Stimulated activated naive CD8-positive, alpha-beta T cell treated with anti-CD3 and anti-CD28 coated beads, Interleukin-15, Interleukin-2, amounts not matched to agents 100 U/mL and 50 U/mL, for 24 hours (primary cell): Measurements from ENCODE around the gene BCAS1.
"Not testable (repeated sequence)": the region's sequence is repeated elsewhere in the genome, so short reads cannot be mapped to it uniquely, and the experiment has no call there.

ENCODE experiments used
- ATAC-seq: fragments of 150-1000 bp; cut with Tn5 transposase; one replicate; pipeline ENCODE4 v1.10.0; 2021
- DNase-seq: peaks from one replicate; pipeline ENCODE4 v3.0.0; 2021

The BCAS1 gene

GRCh38 chr20:53984356-53985149, 85.8 kb downstream of the BCAS1 start:
- no peak for ATAC-seq
- no peak for DNase-seq

GRCh38 chr20:53983401-53983800, 87.0 kb downstream of the BCAS1 start:
- ATAC-seq (no peak), DNase-seq (no peak)

GRCh38 chr20:53982624-53983023, 87.8 kb downstream of the BCAS1 start:
- ATAC-seq (no peak), DNase-seq (no peak)

GRCh38 chr20:53981752-53982437, 88.5 kb downstream of the BCAS1 start:
- ATAC-seq: peak; percentile 81
- DNase-seq: peak; percentile 32

- no peak for DNase-seq
- ATAC-seq: no peak
Observed at GRCh38 chr20:53981130-53981529, 89.3 kb downstream of the BCAS1 start.

- ATAC-seq: no peak
Observed at GRCh38 chr20:53980031-53980465, 90.3 kb downstream of the BCAS1 start.

GRCh38 chr20:53978497-53978896, 91.9 kb downstream of the BCAS1 start:
- DNase-seq (no peak), ATAC-seq (no peak)

More at GRCh38 chr20:53980031-53980465, 90.3 kb downstream of the BCAS1 start:
- no peak for DNase-seq

- ATAC-seq (no peak), DNase-seq (no peak)
Observed at GRCh38 chr20:53977391-53977790, 93.0 kb downstream of the BCAS1 start.

GRCh38 chr20:53975761-53976160, 94.6 kb downstream of the BCAS1 start:
- ATAC-seq (no peak), DNase-seq (no peak)

- DNase-seq: no peak
- ATAC-seq: no peak
Observed at GRCh38 chr20:53974785-53975555, 95.4 kb downstream of the BCAS1 start.

- not testable (repeated sequence) for DNase-seq, ATAC-seq
Observed at GRCh38 chr20:53973882-53974281, 96.5 kb downstream of the BCAS1 start.

GRCh38 chr20:53972179-53972578, 98.2 kb downstream of the BCAS1 start:
- no peak for DNase-seq
- ATAC-seq: no peak

GRCh38 chr20:53971096-53971683, 99.2 kb downstream of the BCAS1 start:
- ATAC-seq (no peak), DNase-seq (no peak)

- DNase-seq: no peak
- ATAC-seq: no peak
Observed at GRCh38 chr20:53970232-53970631, 100.2 kb downstream of the BCAS1 start.

GRCh38 chr20:53967527-53967926, 102.9 kb downstream of the BCAS1 start:
- ATAC-seq (no peak), DNase-seq (no peak)

GRCh38 chr20:53966774-53967398, 103.5 kb downstream of the BCAS1 start:
- ATAC-seq (no peak), DNase-seq (no peak)

- no peak for ATAC-seq
- DNase-seq: no peak
Observed at GRCh38 chr20:53964501-53965253, 105.7 kb downstream of the BCAS1 start.

GRCh38 chr20:53964067-53964466, 106.3 kb downstream of the BCAS1 start:
- DNase-seq (no peak), ATAC-seq (no peak)

GRCh38 chr20:53963635-53964034, 106.8 kb downstream of the BCAS1 start:
- ATAC-seq (no peak), DNase-seq (no peak)

- no peak for ATAC-seq
- DNase-seq: no peak
Observed at GRCh38 chr20:53962388-53962787, 108.0 kb downstream of the BCAS1 start.

GRCh38 chr20:53961527-53961926, 108.9 kb downstream of the BCAS1 start:
- ATAC-seq (no peak), DNase-seq (no peak)
